Mesendoderm (in vitro differentiated cells): ENCODE results near the gene PC.
A peak's percentile ranks its signal among the peaks of the same experiment; 100 is the strongest.

Source experiments
- DNase-seq: peaks from one replicate; pipeline ENCODE4 v3.0.0; 2013
- H2AK5ac ChIP-seq: 2 replicates; pipeline ENCODE4 v1.6.1; 2013; ENCODE audit warnings: low read length, inconsistent platforms
- H2BK120ac ChIP-seq: 2 replicates; pipeline ENCODE4 v1.6.1; 2013; ENCODE audit warnings: low read depth, mild to moderate bottlenecking, low read length, moderate library complexity, mixed read lengths
- H2BK15ac ChIP-seq: replicated peaks from 2 replicates; pipeline ENCODE4 v1.6.1; 2013; ENCODE audit warnings: low read depth, mild to moderate bottlenecking, moderate library complexity
- H2BK5ac ChIP-seq: 2 replicates; pipeline ENCODE4 v1.6.1; 2013; ENCODE audit warnings: low read length, inconsistent platforms
- H3K18ac ChIP-seq: 2 replicates; pipeline ENCODE4 v1.6.1; 2013; ENCODE audit warnings: mild to moderate bottlenecking, low read length, mixed read lengths
- H3K23ac ChIP-seq: one replicate; pipeline ENCODE4 v1.6.1; 2013; ENCODE audit warnings: low read length
- H3K27ac ChIP-seq: 2 replicates; pipeline ENCODE4 v1.5.1; 2013; ENCODE audit warnings: low read depth, mild to moderate bottlenecking, inconsistent platforms, low read length, moderate library complexity
- H3K27me3 ChIP-seq: 2 replicates; pipeline ENCODE4 v1.6.1; 2013; ENCODE audit warnings: low read length, control low read depth, mild to moderate bottlenecking, inconsistent platforms; ENCODE audit not compliant: insufficient read depth, poor library complexity
- H3K36me3 ChIP-seq: 2 replicates; pipeline ENCODE4 v1.6.1; 2013; ENCODE audit warnings: low read length, inconsistent platforms; ENCODE audit not compliant: control insufficient read depth, insufficient read depth
- H3K4ac ChIP-seq: one replicate; pipeline ENCODE4 v1.6.1; 2013; ENCODE audit warnings: low read depth, mild to moderate bottlenecking, low read length, moderate library complexity
- H3K4me1 ChIP-seq: 2 replicates; pipeline ENCODE4 v1.6.1; 2013; ENCODE audit warnings: low read depth, low read length, inconsistent platforms; ENCODE audit not compliant: control insufficient read depth
- H3K4me2 ChIP-seq: 2 replicates; pipeline ENCODE4 v1.6.1; 2013; ENCODE audit warnings: low read length
- H3K4me3 ChIP-seq: 2 replicates; pipeline ENCODE4 v1.5.1; 2013; ENCODE audit warnings: mild to moderate bottlenecking, low read length
- H3K56ac ChIP-seq: one replicate; pipeline ENCODE4 v1.6.1; 2013; ENCODE audit warnings: low read length
- H3K79me1 ChIP-seq: 2 replicates; pipeline ENCODE4 v1.6.1; 2013; ENCODE audit warnings: low read length, inconsistent platforms
- H3K79me2 ChIP-seq: 2 replicates; pipeline ENCODE4 v1.6.1; 2013; ENCODE audit warnings: mild to moderate bottlenecking, low read length; ENCODE audit not compliant: control insufficient read depth, insufficient read depth
- H3K9ac ChIP-seq: 2 replicates; pipeline ENCODE4 v1.6.1; 2013; ENCODE audit warnings: low read length, inconsistent platforms
- H4K5ac ChIP-seq: one replicate; pipeline ENCODE4 v1.6.1; 2013; ENCODE audit warnings: low read length
- H4K8ac ChIP-seq: one replicate; pipeline ENCODE4 v1.6.1; 2013; ENCODE audit warnings: low read depth, mild to moderate bottlenecking, control low read depth, low read length, moderate library complexity
- WGBS: extraction: QIAGEN DNeasy Blood & Tissue Kit; methylation state at CpG from one replicate; pipeline ENCODE4 v1.1.7; 2013; ENCODE audit warnings: low lambda C conversion rate, missing lambda C conversion rate; ENCODE audit not compliant: insufficient coverage; ENCODE audit errors: extremely low coverage; 5-methylcytosine and 5-hydroxymethylcytosine counted together

PC gene

DNA sequence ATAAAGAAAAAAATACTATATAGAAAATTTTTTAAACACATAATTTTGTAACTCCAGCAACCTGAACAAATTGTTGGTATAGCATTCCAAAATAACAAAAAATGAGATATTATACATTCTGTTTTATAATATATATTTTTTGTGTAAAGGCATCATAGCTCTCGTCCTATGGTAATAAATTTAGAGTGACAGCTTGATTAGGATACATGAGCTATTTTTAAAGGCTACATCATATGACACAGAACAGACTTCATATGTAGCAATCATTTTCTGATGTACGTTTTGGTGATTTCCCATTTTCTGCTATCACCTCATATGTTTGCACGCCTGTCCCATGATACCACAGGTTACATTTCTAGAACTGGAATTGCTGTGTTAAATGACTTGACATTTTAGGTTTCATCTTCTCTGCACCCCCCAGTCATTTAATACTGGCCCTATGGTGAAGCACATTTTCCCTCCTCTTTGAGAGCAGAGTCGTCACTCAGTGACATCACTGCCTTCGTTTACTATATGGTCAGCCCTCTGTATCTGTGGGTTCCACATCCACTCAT, 19.5 kb downstream of the PC start:
- Histone ChIP-seq H3K27ac (no peak overlapping the region), H3K4me2 (no peak overlapping the region), H3K56ac (no peak overlapping the region)

DNA sequence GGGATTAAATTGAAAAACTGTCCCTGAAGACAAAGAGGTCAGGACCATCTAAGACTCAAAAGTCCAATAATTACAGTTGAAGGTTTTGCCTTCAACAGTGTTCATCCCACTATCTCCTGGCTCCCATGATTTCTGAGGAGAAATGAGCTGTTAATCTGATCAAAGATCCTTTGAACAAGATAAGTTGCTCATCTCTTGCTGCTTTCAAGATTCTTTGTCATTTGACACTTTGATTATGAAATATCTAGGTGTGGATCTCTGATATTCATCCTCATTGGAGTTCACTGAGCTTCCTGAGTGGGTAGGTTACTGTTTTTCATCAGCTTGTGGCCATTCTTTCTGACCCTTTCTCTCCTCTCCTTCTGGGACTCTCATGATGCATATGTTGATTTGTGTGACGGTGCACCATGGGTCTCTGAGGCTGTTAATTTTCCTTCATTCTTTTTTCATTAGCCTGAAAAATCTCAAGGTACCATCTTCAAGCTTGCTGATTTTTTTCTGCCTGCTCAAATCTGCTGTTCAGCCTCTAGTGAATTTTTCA, 20.9 kb downstream of the PC start:
- H4K5ac ChIP-seq: no peak overlapping the region
- no peak overlapping the region for H3K9ac ChIP-seq
- H3K79me2 ChIP-seq: no peaks in the 10 kb centered on the region
- no peaks in the 10 kb centered on the region for H3K79me1 ChIP-seq
- H3K4ac ChIP-seq: no peak overlapping the region
- no peak overlapping the region for H3K56ac ChIP-seq
- no peak overlapping the region for H3K27ac ChIP-seq
- no peak overlapping the region for H2BK15ac ChIP-seq
- H3K23ac ChIP-seq: no peak overlapping the region
- no peak for DNase-seq
- H2BK5ac ChIP-seq: no peak overlapping the region
- no peak overlapping the region for H2AK5ac ChIP-seq
- WGBS: no CpG with 5 or more reads among the region's 1 CpG
- no peak overlapping the region for H3K4me3 ChIP-seq
- no peak overlapping the region for H3K4me2 ChIP-seq
- no peaks in the 10 kb centered on the region for H3K36me3 ChIP-seq
- no peak overlapping the region for H3K18ac ChIP-seq
- H3K27me3 ChIP-seq: no peaks in the 10 kb centered on the region
- H2BK120ac ChIP-seq: no peak overlapping the region
- no peak overlapping the region for H4K8ac ChIP-seq
- no peaks in the 10 kb centered on the region for H3K4me1 ChIP-seq

More for the DNA sequence above, 19.5 kb downstream of the PC start:
- H3K27me3 ChIP-seq: no peaks in the 10 kb centered on the region
- H3K9ac ChIP-seq: no peak overlapping the region
- no peak overlapping the region for H3K4ac ChIP-seq
- WGBS: no CpG with 5 or more reads among the region's 5 CpGs
- no peak for DNase-seq
- no peaks in the 10 kb centered on the region for H3K79me2 ChIP-seq
- H3K36me3 ChIP-seq: no peaks in the 10 kb centered on the region
- no peaks in the 10 kb centered on the region for H3K79me1 ChIP-seq
- H3K23ac ChIP-seq: no peak overlapping the region
- H2BK5ac ChIP-seq: no peak overlapping the region
- H2BK15ac ChIP-seq: no peak overlapping the region
- no peak overlapping the region for H2AK5ac ChIP-seq
- no peak overlapping the region for H3K4me3 ChIP-seq
- no peak overlapping the region for H4K8ac ChIP-seq
- no peak overlapping the region for H4K5ac ChIP-seq
- no peaks in the 10 kb centered on the region for H3K4me1 ChIP-seq
- no peak overlapping the region for H3K18ac ChIP-seq
- no peak overlapping the region for H2BK120ac ChIP-seq

DNA sequence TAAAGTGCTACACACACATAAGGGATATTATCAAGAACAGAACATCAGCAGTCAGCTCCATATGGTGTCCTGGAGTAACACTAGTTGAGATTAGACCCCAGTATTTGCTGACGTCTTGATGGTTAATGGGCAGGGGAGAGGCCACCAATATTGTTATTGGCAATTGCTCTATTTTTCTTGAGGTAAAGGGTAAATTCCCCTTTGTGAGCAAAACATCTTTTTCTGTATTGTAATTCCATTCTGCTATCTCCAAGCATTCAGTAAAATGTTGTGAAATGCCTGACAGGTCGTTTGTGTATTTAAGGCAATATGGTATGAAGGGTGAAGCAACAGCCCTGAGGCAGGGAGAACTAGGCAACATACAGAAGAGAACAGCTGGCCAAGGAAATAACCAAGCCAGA, 21.9 kb downstream of the PC start:
- Histone ChIP-seq H3K4ac (no peak overlapping the region), H3K18ac (no peak overlapping the region), H3K36me3 (no peaks in the 10 kb centered on the region), H3K56ac (no peak overlapping the region), H2BK120ac (no peak overlapping the region), H3K9ac (no peak overlapping the region), H3K4me1 (no peaks in the 10 kb centered on the region), H3K79me2 (no peaks in the 10 kb centered on the region), H3K23ac (no peak overlapping the region), H3K4me3 (no peak overlapping the region), H3K27me3 (no peaks in the 10 kb centered on the region), H4K8ac (no peak overlapping the region), H2AK5ac (no peak overlapping the region), H3K79me1 (no peaks in the 10 kb centered on the region), H4K5ac (no peak overlapping the region), H3K27ac (no peak overlapping the region), H3K4me2 (no peak overlapping the region), H2BK15ac (no peak overlapping the region), H2BK5ac (no peak overlapping the region)
- no CpG with 5 or more reads among the region's 2 CpGs for WGBS
- no peak for DNase-seq

DNA sequence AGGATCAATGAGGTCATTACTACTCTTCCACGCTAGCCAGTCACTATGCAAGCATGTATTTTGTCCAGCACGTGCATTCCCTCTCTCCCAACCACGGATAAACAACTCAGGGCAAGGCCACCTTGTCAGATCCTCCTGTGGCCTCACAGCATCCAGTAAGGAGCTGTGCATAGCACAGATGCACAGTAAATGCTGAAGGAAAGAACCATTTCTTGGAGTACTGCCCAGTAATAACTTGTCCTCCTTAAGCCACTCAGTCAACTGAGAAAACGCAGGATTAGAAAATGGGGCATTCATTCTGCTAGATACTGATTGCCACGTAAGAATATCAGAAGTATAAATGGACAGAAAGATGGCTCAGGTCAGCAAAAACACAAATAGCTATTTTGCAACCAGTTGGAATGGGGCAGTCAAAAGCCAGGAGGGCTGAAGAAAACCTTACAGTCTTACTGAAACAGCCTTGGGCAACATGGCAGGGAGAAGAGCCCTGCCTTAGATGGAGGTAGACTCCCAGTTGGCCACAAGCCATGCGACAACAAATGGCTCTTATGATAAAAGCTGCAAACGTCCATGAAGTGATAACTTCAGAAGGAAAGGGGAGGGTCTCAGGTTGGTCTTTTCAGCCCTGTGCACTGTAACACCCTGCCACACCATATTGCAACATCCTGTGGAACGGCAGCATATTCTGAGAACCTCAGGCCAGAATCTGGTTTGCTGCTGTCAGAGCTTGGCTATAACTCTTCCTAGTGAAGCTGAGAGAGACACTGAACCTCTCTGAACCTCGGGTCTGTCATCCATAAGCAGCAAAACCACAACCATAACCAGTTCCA, 23.0 kb downstream of the PC start:
- no peak overlapping the region for H3K4me2 ChIP-seq
- no peak overlapping the region for H2BK5ac ChIP-seq
- WGBS: no CpG with 5 or more reads among the region's 9 CpGs
- H2BK120ac ChIP-seq: no peak overlapping the region
- no peak overlapping the region for H3K56ac ChIP-seq
- H3K9ac ChIP-seq: no peak overlapping the region
- no peaks in the 10 kb centered on the region for H3K27me3 ChIP-seq
- no peaks in the 10 kb centered on the region for H3K36me3 ChIP-seq
- no peaks in the 10 kb centered on the region for H3K79me2 ChIP-seq
- H3K79me1 ChIP-seq: no peaks in the 10 kb centered on the region
- no peak overlapping the region for H2AK5ac ChIP-seq
- H3K4ac ChIP-seq: no peak overlapping the region
- H3K18ac ChIP-seq: no peak overlapping the region
- H2BK15ac ChIP-seq: no peak overlapping the region
- no peaks in the 10 kb centered on the region for H3K4me1 ChIP-seq
- H4K5ac ChIP-seq: no peak overlapping the region
- no peak overlapping the region for H4K8ac ChIP-seq
- no peak for DNase-seq
- H3K23ac ChIP-seq: no peak overlapping the region
- no peak overlapping the region for H3K27ac ChIP-seq
- H3K4me3 ChIP-seq: no peak overlapping the region

DNA sequence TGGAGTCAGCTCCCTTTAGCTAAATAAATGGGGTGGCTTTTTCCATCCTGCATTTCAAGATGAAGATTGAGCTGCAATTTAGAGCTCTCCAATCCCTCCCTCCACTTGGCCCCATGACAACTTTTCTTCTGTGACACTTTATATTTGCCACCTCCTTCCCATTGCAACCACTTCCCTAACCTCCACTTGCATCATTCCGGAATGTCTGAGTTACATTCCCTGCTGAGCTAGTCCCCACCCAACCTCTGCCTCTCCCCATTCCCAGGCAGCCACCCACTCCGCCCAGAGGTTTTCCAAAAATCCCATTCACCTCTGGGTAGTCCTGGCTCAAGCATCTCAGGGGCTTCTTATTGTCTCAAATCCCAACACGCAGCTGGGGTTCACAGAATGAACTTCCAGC, 24.7 kb downstream of the PC start:
- H3K4me2 ChIP-seq: no peak overlapping the region
- H3K4ac ChIP-seq: no peak overlapping the region
- no peaks in the 10 kb centered on the region for H3K36me3 ChIP-seq
- no peaks in the 10 kb centered on the region for H3K79me1 ChIP-seq
- H2BK5ac ChIP-seq: no peak overlapping the region
- no peak overlapping the region for H3K18ac ChIP-seq
- no peak overlapping the region for H3K23ac ChIP-seq
- no peak overlapping the region for H3K56ac ChIP-seq
- no peak overlapping the region for H2BK120ac ChIP-seq
- no peak overlapping the region for H3K4me3 ChIP-seq
- H2AK5ac ChIP-seq: no peak overlapping the region
- H3K79me2 ChIP-seq: no peaks in the 10 kb centered on the region
- no peaks in the 10 kb centered on the region for H3K27me3 ChIP-seq
- no peak overlapping the region for H3K27ac ChIP-seq
- H2BK15ac ChIP-seq: no peak overlapping the region
- H3K9ac ChIP-seq: no peak overlapping the region
- no peak overlapping the region for H4K5ac ChIP-seq
- DNase-seq: peak; percentile 31
- WGBS: no CpG with 5 or more reads among the region's 3 CpGs
- H3K4me1 ChIP-seq: no peaks in the 10 kb centered on the region
- H4K8ac ChIP-seq: no peak overlapping the region
